Measurements from ENCODE around the gene TBC1D8B. TPM values are rescaled to one million over a fixed set of nuclear protein-coding genes. Genes with fewer than 3 reads are reported as not detected.

The TBC1D8B gene
- total RNA-seq, 1 experiment from 2014 or later: 9.2 TPM

DNA sequence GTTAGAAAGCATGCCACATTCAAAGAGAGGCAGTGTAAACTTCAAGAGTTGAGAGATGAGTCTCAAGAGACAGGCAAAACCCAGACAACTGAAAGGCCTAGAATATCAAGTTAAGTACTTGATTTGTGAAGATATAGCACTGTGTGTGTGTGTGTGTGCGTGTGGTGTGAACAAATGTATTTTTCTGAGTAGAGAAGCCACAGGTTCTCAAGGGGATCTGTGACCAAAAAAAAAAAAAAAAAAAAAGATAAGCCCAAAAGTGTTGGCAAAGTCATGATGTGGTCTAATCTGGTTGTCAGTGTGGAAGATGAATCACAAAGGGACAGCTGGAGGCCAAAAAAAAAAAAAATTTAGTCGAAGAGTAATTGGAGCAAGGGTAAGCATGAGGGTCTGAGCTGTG is 96.8 kb downstream of the TBC1D8B start:
- no peak for TF ChIP-seq RAD21 (IDR thresholded peaks at IDR 0.05; ENCODE audit: low read depth)
- TF ChIP-seq, protein P1, sequence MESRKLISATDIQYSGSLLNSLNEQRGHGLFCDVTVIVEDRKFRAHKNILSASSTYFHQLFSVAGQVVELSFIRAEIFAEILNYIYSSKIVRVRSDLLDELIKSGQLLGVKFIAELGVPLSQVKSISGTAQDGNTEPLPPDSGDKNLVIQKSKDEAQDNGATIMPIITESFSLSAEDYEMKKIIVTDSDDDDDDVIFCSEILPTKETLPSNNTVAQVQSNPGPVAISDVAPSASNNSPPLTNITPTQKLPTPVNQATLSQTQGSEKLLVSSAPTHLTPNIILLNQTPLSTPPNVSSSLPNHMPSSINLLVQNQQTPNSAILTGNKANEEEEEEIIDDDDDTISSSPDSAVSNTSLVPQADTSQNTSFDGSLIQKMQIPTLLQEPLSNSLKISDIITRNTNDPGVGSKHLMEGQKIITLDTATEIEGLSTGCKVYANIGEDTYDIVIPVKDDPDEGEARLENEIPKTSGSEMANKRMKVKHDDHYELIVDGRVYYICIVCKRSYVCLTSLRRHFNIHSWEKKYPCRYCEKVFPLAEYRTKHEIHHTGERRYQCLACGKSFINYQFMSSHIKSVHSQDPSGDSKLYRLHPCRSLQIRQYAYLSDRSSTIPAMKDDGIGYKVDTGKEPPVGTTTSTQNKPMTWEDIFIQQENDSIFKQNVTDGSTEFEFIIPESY (IDR thresholded peaks at IDR 0.05; ENCODE audit: extremely low read depth, insufficient replicate concordance, low read length): no peak
- TF ChIP-seq, protein P2, sequence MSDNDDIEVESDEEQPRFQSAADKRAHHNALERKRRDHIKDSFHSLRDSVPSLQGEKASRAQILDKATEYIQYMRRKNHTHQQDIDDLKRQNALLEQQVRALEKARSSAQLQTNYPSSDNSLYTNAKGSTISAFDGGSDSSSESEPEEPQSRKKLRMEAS (IDR thresholded peaks at IDR 0.05): no peak
- TF ChIP-seq CEBPB (IDR thresholded peaks at IDR 0.05; ENCODE audit: low read depth): no peak
- TF ChIP-seq ELF1 (IDR thresholded peaks at IDR 0.05; ENCODE audit: borderline replicate concordance, low read depth): no peak
- TF ChIP-seq SRF (IDR thresholded peaks at IDR 0.05; ENCODE audit: low read depth): no peak
- TF ChIP-seq ZNF274 (IDR thresholded peaks at IDR 0.05; ENCODE audit: low read depth, low read length): no peak
- no peak for TF ChIP-seq JUND (IDR thresholded peaks at IDR 0.05)
- TF ChIP-seq EZH2 (IDR thresholded peaks at IDR 0.05): no peak
- no peak for TF ChIP-seq POLR2A (IDR thresholded peaks at IDR 0.05; ENCODE audit: borderline replicate concordance, extremely low read depth, insufficient read depth, insufficient read length)
- no peak for TF ChIP-seq YY1 (IDR thresholded peaks at IDR 0.05; ENCODE audit: extremely low read depth, insufficient replicate concordance, low read depth, low read length)
- TF ChIP-seq ZFX (IDR thresholded peaks at IDR 0.05): no peak
- TF ChIP-seq, protein P3, sequence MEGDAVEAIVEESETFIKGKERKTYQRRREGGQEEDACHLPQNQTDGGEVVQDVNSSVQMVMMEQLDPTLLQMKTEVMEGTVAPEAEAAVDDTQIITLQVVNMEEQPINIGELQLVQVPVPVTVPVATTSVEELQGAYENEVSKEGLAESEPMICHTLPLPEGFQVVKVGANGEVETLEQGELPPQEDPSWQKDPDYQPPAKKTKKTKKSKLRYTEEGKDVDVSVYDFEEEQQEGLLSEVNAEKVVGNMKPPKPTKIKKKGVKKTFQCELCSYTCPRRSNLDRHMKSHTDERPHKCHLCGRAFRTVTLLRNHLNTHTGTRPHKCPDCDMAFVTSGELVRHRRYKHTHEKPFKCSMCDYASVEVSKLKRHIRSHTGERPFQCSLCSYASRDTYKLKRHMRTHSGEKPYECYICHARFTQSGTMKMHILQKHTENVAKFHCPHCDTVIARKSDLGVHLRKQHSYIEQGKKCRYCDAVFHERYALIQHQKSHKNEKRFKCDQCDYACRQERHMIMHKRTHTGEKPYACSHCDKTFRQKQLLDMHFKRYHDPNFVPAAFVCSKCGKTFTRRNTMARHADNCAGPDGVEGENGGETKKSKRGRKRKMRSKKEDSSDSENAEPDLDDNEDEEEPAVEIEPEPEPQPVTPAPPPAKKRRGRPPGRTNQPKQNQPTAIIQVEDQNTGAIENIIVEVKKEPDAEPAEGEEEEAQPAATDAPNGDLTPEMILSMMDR (IDR thresholded peaks at IDR 0.05 in 2 of 3, conservative IDR thresholded peaks at IDR 0.05 in 1 of 3; ENCODE audit: borderline replicate concordance in 1 of 3, insufficient read depth in 1 of 3, low read depth in 2 of 3, low read length in 2 of 3): no peak
- TF ChIP-seq SP1 (IDR thresholded peaks at IDR 0.05; ENCODE audit: low read depth): no peak
- TF ChIP-seq, protein P4, sequence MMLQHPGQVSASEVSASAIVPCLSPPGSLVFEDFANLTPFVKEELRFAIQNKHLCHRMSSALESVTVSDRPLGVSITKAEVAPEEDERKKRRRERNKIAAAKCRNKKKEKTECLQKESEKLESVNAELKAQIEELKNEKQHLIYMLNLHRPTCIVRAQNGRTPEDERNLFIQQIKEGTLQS (IDR thresholded peaks at IDR 0.05): no peak
- Histone ChIP-seq H3K9me2 (ENCODE audit: insufficient read depth) (no peaks in the 10 kb centered on the region), H3K4me2 (ENCODE audit: low read length) (no peak overlapping the region), H2AFZ (ENCODE audit: low read depth, low read length, poor library complexity, severe bottlenecking) (no peak overlapping the region), H3K4me1 (ENCODE audit: control insufficient read depth in 1 of 2, insufficient read depth in 2 of 2, low read length in 2 of 2) (peaks cover 19 to 43% of the 10 kb centered on the region in 2 experiments), H3K27ac (ENCODE audit: low read depth, low read length) (no peak overlapping the region), H3K9me3 (ENCODE audit: control insufficient read depth in 1 of 2, insufficient read depth in 1 of 2, low read depth in 1 of 2, low read length in 2 of 2) (no peaks in the 10 kb centered on the region), H3K9ac (ENCODE audit: low read length) (no peak overlapping the region), H4K20me1 (ENCODE audit: insufficient read depth) (no peaks in the 10 kb centered on the region), H3K27me3 (ENCODE audit: insufficient read depth, low read length) (no peaks in the 10 kb centered on the region), H3K36me3 (ENCODE audit: control insufficient read depth in 1 of 2, insufficient read depth in 2 of 2, low read length in 2 of 2) (no peaks in the 10 kb centered on the region), H3K79me2 (ENCODE audit: insufficient read depth, low read length) (no peaks in the 10 kb centered on the region), H3K4me3 (replicated peaks in 1 of 2; ENCODE audit: low read depth in 1 of 2, low read length in 2 of 2) (no peak overlapping the region)
- ATAC-seq (no peak), DNase-seq (ENCODE audit: low read depth, low spot score) (no peak)
- POLR2A ChIA-PET: no interaction called here
- RAD21 ChIA-PET (ENCODE audit: low non-redundant PET in 1 of 2, low total read pairs in 2 of 2, uncharacterized antibody in 2 of 2, unreplicated experiment in 2 of 2): interaction anchor here (0.9 to 1.1 kb wide), 2 partner anchors 61 kb away, joined by 4 to 9 read pairs; no protein-coding TSS in a partner anchor
- CTCF ChIA-PET: interaction anchor here (0.8 to 2.1 kb wide), 7 partner anchors 12 to 89 kb away, joined by 3 to 21 read pairs (median 3); no protein-coding TSS in a partner anchor
- no TSS peak for BruUV-seq (replicated peaks)
- intact Hi-C loops (cut with micrococcal nuclease): loop anchor here (10.0 kb wide), 5 partner anchors 126 to 1176 kb away; no protein-coding TSS in a partner anchor

Measured in HCT116 (cell line).